ENCODE measurements around the gene ADAMTSL3. TPM values are rescaled to one million over a fixed set of nuclear protein-coding genes. Genes with fewer than 3 reads are reported as not detected.

ADAMTSL3 gene
- total RNA-seq, 3 donors from 2014 or later, result 2.2 to 52.1 (median 4.1) TPM

- ATAC-seq, result peak; percentile 7
- Histone ChIP-seq H3K4me3 (no peak overlapping the region), H3K9me3 (no peaks in the 10 kb centered on the region), H3K36me3 (ENCODE audit: low read depth) (no peaks in the 10 kb centered on the region), H3K4me1 (ENCODE audit: low read depth) (no peaks in the 10 kb centered on the region)
- TF ChIP-seq CTCF (IDR thresholded peaks at IDR 0.05), result no peak
- no peak for DNase-seq
- intact Hi-C loops (cut with DNase I, micrococcal nuclease), result no loop called here
These were observed 660 bp upstream of the ADAMTSL3 start for GRCh38 chr15:83653288-83653638.

- ATAC-seq (no peak), DNase-seq (peak in 1 of 3 donors; percentile 29)
- Histone ChIP-seq H3K9me3 (no peaks in the 10 kb centered on the region), H3K4me1 (ENCODE audit: low read depth) (no peaks in the 10 kb centered on the region), H3K36me3 (ENCODE audit: low read depth) (no peaks in the 10 kb centered on the region), H3K4me3 (no peak overlapping the region)
- TF ChIP-seq CTCF (IDR thresholded peaks at IDR 0.05), result no peak
- intact Hi-C loops (cut with DNase I, micrococcal nuclease), result no loop called here
These were observed 685 bp downstream of the ADAMTSL3 start for GRCh38 chr15:83654379-83655236.

- H3K36me3 ChIP-seq (ENCODE audit: low read depth), result no peaks in the 10 kb centered on the region
- intact Hi-C loops (cut with DNase I, micrococcal nuclease), result no loop called here
- ATAC-seq (no peak), DNase-seq (no peak)
- no peaks in the 10 kb centered on the region for H3K4me1 ChIP-seq (ENCODE audit: low read depth)
- H3K4me3 ChIP-seq, result no peak overlapping the region
- TF ChIP-seq CTCF (IDR thresholded peaks at IDR 0.05), result no peak
- no peaks in the 10 kb centered on the region for H3K9me3 ChIP-seq
These were observed 1.3 kb downstream of the ADAMTSL3 start for GRCh38 chr15:83655237-83655616.

- Histone ChIP-seq H3K4me3 (no peak overlapping the region), H3K4me1 (ENCODE audit: low read depth) (no peaks in the 10 kb centered on the region), H3K36me3 (ENCODE audit: low read depth) (no peaks in the 10 kb centered on the region), H3K9me3 (no peaks in the 10 kb centered on the region)
- DNase-seq (no peak), ATAC-seq (no peak)
- TF ChIP-seq CTCF (IDR thresholded peaks at IDR 0.05), result no peak
- intact Hi-C loops (cut with DNase I, micrococcal nuclease), result no loop called here
These were observed 2.3 kb downstream of the ADAMTSL3 start for GRCh38 chr15:83656192-83656591.

GRCh38 chr15:83656943-83657528, 3.1 kb downstream of the ADAMTSL3 start:
- H3K36me3 ChIP-seq (ENCODE audit: low read depth), result no peaks in the 10 kb centered on the region
- no peak overlapping the region for H3K4me3 ChIP-seq
- intact Hi-C loops (cut with DNase I, micrococcal nuclease), result no loop called here
- no peak for DNase-seq
- TF ChIP-seq CTCF (IDR thresholded peaks at IDR 0.05), result no peak
- H3K9me3 ChIP-seq, result no peaks in the 10 kb centered on the region
- ATAC-seq, result no peak
- no peaks in the 10 kb centered on the region for H3K4me1 ChIP-seq (ENCODE audit: low read depth)
